Ishikawa (cell line): Measurements from ENCODE around the gene IL6R.

Experiments used
- CEBPB ChIP-seq: IDR thresholded peaks from 2 replicates; pipeline ENCODE4 v1.6.1; 2012
- CREB1 ChIP-seq: IDR thresholded peaks from 2 replicates; pipeline ENCODE4 v1.6.1; 2012; ENCODE audit warnings: low read depth
- EP300 ChIP-seq: IDR thresholded peaks from 2 replicates; pipeline ENCODE4 v1.6.1; 2012; ENCODE audit warnings: borderline replicate concordance
- NFIC ChIP-seq: IDR thresholded peaks from 2 replicates; pipeline ENCODE4 v1.6.1; 2012
- RAD21 ChIP-seq: IDR thresholded peaks from 2 replicates; pipeline ENCODE4 v1.6.1; 2012; ENCODE audit warnings: low read depth
- TAF1 ChIP-seq: IDR thresholded peaks from 2 replicates; pipeline ENCODE4 v1.6.1; 2012; ENCODE audit warnings: low read depth, mild to moderate bottlenecking
- YY1 ChIP-seq: IDR thresholded peaks from 2 replicates; pipeline ENCODE4 v1.6.1; 2012; ENCODE audit warnings: low read depth
- TF ChIP-seq, protein P1 (sequence below): IDR thresholded peaks from 2 replicates; pipeline ENCODE4 v1.6.1; 2012
- TF ChIP-seq, protein P2 (sequence below): IDR thresholded peaks from 2 replicates; pipeline ENCODE4 v1.6.1; 2012
- TF ChIP-seq, protein P3 (sequence below): IDR thresholded peaks from 2 replicates; pipeline ENCODE4 v1.6.1; 2012; ENCODE audit warnings: low read depth, mild to moderate bottlenecking

DNA sequence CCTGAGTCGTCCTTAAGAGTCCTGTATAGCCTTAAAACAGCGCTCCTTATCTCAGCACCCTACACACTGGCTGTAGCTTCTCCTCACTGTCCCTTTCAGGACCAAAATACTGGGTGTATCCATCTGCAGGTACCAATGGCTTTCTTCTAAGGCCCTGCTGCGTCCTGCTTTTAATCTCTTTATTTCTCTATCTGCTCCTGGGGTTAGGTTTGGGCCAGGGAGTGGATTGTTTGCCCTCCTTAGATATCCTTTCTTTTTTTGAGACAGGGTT lies 12.1 kb downstream of the IL6R start:
- TF ChIP-seq, protein P1, sequence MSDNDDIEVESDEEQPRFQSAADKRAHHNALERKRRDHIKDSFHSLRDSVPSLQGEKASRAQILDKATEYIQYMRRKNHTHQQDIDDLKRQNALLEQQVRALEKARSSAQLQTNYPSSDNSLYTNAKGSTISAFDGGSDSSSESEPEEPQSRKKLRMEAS, result no peak
- TF ChIP-seq NFIC (no peak), YY1 (no peak), EP300 (no peak), RAD21 (no peak), TAF1 (no peak), CEBPB (no peak), CREB1 (no peak)
- TF ChIP-seq, protein P2, sequence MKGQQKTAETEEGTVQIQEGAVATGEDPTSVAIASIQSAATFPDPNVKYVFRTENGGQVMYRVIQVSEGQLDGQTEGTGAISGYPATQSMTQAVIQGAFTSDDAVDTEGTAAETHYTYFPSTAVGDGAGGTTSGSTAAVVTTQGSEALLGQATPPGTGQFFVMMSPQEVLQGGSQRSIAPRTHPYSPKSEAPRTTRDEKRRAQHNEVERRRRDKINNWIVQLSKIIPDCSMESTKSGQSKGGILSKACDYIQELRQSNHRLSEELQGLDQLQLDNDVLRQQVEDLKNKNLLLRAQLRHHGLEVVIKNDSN, result no peak
- TF ChIP-seq, protein P3, sequence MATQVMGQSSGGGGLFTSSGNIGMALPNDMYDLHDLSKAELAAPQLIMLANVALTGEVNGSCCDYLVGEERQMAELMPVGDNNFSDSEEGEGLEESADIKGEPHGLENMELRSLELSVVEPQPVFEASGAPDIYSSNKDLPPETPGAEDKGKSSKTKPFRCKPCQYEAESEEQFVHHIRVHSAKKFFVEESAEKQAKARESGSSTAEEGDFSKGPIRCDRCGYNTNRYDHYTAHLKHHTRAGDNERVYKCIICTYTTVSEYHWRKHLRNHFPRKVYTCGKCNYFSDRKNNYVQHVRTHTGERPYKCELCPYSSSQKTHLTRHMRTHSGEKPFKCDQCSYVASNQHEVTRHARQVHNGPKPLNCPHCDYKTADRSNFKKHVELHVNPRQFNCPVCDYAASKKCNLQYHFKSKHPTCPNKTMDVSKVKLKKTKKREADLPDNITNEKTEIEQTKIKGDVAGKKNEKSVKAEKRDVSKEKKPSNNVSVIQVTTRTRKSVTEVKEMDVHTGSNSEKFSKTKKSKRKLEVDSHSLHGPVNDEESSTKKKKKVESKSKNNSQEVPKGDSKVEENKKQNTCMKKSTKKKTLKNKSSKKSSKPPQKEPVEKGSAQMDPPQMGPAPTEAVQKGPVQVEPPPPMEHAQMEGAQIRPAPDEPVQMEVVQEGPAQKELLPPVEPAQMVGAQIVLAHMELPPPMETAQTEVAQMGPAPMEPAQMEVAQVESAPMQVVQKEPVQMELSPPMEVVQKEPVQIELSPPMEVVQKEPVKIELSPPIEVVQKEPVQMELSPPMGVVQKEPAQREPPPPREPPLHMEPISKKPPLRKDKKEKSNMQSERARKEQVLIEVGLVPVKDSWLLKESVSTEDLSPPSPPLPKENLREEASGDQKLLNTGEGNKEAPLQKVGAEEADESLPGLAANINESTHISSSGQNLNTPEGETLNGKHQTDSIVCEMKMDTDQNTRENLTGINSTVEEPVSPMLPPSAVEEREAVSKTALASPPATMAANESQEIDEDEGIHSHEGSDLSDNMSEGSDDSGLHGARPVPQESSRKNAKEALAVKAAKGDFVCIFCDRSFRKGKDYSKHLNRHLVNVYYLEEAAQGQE, result no peak
